Neural crest cell (in vitro differentiated cells): ENCODE results near the gene PUS7L. TPM values are rescaled to one million over a fixed set of nuclear protein-coding genes. Genes with fewer than 3 reads are reported as not detected.

Source experiments
- DNase-seq: peaks from one replicate; pipeline ENCODE4 v3.0.0; 2021; ENCODE audit warnings: low read depth, mixed read lengths, low spot score
- H3K27ac Mint-ChIP-seq: one replicate; pipeline ENCODE4 v1.8.0; 2021; ENCODE audit warnings: mild to moderate bottlenecking, mixed read lengths; ENCODE audit not compliant: unreplicated experiment
- H3K27me3 Mint-ChIP-seq: 2 replicates; pipeline ENCODE4 v1.8.0; 2021; ENCODE audit warnings: low read depth, mild to moderate bottlenecking, mixed read lengths
- H3K36me3 Mint-ChIP-seq: 2 replicates; pipeline ENCODE4 v1.8.0; 2021; ENCODE audit warnings: low read depth, mild to moderate bottlenecking, mixed read lengths
- H3K4me1 Mint-ChIP-seq: 2 replicates; pipeline ENCODE4 v1.8.0; 2021; ENCODE audit warnings: mixed read lengths
- H3K4me3 Mint-ChIP-seq: one replicate; pipeline ENCODE4 v1.8.0; 2021; ENCODE audit warnings: mild to moderate bottlenecking, mixed read lengths
- H3K9me3 Mint-ChIP-seq: 2 replicates; pipeline ENCODE4 v1.8.0; 2021; ENCODE audit warnings: mixed read lengths
- long read RNA-seq: library from polyadenylated mRNA; unstranded; transcript quantifications from one replicate; pipeline ENCODE4 v2.0.0, GENCODE V29; 2020
- total RNA-seq: library from RNA; stranded (reverse); gene quantifications from 2 replicates; pipeline ENCODE4 v1.2.1, GENCODE V29; 2021
- TF ChIP-seq, protein P1 (sequence below): fragments of 200-600 bp; sonication (generic); conservative IDR thresholded peaks from 2 replicates; pipeline ENCODE4 v1.5.0; 2021; ENCODE audit warnings: antibody characterized with exemption, mild to moderate bottlenecking

PUS7L gene, protein sequence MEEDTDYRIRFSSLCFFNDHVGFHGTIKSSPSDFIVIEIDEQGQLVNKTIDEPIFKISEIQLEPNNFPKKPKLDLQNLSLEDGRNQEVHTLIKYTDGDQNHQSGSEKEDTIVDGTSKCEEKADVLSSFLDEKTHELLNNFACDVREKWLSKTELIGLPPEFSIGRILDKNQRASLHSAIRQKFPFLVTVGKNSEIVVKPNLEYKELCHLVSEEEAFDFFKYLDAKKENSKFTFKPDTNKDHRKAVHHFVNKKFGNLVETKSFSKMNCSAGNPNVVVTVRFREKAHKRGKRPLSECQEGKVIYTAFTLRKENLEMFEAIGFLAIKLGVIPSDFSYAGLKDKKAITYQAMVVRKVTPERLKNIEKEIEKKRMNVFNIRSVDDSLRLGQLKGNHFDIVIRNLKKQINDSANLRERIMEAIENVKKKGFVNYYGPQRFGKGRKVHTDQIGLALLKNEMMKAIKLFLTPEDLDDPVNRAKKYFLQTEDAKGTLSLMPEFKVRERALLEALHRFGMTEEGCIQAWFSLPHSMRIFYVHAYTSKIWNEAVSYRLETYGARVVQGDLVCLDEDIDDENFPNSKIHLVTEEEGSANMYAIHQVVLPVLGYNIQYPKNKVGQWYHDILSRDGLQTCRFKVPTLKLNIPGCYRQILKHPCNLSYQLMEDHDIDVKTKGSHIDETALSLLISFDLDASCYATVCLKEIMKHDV
- total RNA-seq = 7.8 and 10.6 TPM in 2 replicates
- long read RNA-seq, transcript PUS7L-208 (4 exons, 1,149 nt) = major isoform, 5 of 26 reads
- long read RNA-seq, partial matches to known transcripts = 17 of 26 reads
- long read RNA-seq, other reads (novel, unspliced or antisense) = 3 of 26 reads

DNA sequence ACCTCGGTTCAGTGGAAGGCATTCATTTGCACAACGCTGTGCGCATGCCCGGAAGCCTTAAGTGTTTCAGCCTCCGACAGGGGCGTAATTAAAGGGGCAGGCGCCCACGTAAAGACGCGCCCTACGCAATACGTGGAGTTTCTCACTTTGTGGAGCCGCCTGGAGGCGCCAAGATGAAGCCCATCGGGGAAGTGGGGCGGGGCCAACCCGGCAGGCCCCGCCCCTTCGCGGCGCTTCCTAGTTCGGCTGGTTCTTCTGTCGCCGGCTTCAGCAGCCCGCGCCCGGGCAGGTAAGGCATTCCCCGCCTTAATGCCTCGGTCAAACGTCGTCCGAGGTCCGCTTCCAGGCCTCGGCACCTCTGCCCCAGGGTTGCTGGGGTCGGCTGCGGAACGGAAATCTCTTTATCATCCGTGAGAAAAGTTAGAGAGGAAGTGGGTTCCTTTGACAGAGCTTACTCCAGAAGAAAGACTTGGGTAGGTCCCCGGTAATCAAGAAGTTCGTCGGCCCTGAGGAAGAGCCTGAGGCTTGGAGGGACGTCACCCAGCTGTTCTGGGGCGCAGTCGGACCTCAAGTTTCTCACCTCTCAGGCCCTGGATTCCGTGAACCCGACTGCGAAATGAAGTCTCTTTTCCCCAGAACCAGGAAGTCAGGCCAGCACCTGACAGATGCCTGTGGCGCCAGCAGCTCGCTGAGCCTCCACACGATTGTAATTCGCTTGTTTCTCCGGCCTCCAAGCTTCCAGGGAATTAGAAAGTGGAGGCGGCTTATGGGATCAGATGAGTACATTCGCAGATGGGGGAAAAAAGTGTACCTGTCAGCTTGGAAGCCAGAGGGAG, at the start of gene PUS7L, which contains the start of gene IRAK4:
Gene PUS7L (minus strand): TSS at position 63 of the 836 bp plus-strand sequence. CDS start 3,545 bp downstream, outside the sequence.
Gene IRAK4 (plus strand): TSS at position 224 of the 836 bp plus-strand sequence. CDS start 9,161 bp downstream, outside the sequence.
- Mint-ChIP-seq H3K27ac (peak within 1 kb of the TSS; percentile 88), H3K27me3 (no peaks in the 10 kb centered on the region), H3K36me3 (peaks cover 4% of the 10 kb centered on the region), H3K4me3 (peak within 1 kb of the TSS; percentile 92), H3K9me3 (peaks cover 3% of the 10 kb centered on the region), H3K4me1 (peaks cover 15% of the 10 kb centered on the region)
- DNase-seq = peak; percentile 63
- TF ChIP-seq, protein P1, sequence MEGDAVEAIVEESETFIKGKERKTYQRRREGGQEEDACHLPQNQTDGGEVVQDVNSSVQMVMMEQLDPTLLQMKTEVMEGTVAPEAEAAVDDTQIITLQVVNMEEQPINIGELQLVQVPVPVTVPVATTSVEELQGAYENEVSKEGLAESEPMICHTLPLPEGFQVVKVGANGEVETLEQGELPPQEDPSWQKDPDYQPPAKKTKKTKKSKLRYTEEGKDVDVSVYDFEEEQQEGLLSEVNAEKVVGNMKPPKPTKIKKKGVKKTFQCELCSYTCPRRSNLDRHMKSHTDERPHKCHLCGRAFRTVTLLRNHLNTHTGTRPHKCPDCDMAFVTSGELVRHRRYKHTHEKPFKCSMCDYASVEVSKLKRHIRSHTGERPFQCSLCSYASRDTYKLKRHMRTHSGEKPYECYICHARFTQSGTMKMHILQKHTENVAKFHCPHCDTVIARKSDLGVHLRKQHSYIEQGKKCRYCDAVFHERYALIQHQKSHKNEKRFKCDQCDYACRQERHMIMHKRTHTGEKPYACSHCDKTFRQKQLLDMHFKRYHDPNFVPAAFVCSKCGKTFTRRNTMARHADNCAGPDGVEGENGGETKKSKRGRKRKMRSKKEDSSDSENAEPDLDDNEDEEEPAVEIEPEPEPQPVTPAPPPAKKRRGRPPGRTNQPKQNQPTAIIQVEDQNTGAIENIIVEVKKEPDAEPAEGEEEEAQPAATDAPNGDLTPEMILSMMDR = peak; percentile 44

DNA sequence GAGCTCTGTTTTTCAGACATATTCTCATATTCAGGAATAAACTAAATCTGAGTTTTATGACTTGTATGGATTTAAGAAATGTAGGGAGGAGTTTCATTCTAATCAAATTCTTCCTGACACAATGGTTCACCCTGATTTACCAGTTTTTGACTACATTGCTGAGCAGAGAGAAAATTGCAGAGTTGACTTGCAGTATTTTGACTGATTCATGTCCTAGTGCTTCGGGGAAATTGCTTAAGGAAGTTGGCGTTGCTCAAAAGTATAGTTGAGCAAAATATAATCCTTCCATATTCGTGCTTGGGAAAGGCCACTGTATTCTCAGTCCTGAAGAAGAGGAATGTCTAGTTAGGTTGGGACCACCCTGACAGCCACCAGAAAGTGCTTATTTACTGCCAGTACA, 48.8 kb upstream of the PUS7L start:
- DNase-seq = no peak
- Mint-ChIP-seq H3K4me1 (peaks cover 34% of the 10 kb centered on the region), H3K36me3 (peaks cover 3% of the 10 kb centered on the region), H3K9me3 (no peaks in the 10 kb centered on the region), H3K27ac (no peak overlapping the region), H3K27me3 (peaks cover 4% of the 10 kb centered on the region), H3K4me3 (peak overlapping the region; percentile 98)
- TF ChIP-seq, protein P1 = no peak

DNA sequence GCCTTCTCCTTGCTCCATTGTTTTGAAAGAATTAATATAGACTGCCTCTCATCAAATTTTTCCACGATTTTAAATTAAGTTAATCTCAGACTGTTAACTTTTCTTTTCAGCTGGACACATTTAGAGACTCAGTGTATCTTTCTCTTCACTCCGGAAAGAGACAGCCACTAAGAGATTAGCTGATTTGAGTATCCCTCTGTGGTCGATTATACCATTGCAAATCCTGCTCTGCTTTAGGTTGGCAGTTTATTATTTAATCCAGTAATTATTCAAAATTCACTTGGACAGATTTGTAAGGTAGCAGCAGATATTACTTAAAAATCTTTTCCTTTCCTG, 48.1 kb upstream of the PUS7L start:
- Mint-ChIP-seq H3K27me3 (peaks cover 4% of the 10 kb centered on the region), H3K36me3 (peaks cover 3% of the 10 kb centered on the region)

DNA sequence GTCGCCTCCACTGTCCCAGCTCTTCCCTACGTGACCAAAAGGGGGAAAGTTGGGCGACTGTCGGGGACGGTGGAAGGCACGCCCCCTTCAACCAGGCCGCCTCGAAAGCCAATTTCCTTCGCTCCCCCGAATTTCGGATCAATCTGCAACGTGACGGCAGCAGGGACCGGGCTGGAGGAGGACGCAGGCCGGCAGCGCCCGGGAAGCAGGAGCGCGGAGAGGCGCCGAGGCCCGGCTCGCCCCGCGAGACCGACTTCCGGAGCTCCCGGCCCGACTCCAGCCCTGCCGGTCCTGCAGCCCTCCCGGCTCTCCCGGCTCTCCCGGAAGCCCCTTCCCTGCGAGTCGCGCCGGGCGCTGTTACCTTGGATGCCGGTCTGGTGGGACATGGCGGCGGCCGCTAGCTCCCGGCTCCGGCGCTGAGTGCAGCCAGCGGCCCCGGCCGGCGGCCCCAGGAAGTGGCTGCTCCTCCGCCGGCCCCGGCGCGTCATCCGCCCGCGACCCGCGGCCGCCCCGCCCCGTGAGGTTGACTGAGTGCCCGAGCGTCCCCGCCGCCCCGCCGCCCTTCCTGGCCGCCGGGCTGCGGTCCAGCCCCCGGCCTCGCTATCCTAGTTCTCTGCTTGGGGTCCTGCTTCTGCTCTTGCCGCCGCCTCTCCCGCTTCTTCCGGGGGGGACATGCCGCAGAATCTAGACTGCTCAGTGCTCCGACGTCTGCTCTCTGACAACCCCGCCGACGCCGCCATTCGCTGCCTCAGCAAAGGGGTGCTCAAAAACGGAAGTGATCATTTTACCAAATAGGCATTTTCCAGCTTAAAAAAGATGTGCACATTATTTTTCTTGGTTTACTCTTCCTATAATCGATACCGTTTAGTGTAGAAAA, 47.5 kb upstream of the PUS7L start, which contains the start of gene TWF1:
Gene TWF1 (minus strand): TSS at position 458 of the 877 bp plus-strand sequence. CDS start 72 bp downstream, at position 386.
- Mint-ChIP-seq H3K27me3 (peaks cover 2% of the 10 kb centered on the region), H3K36me3 (peaks cover 4% of the 10 kb centered on the region), H3K9me3 (no peaks in the 10 kb centered on the region), H3K4me1 (peaks cover 29% of the 10 kb centered on the region), H3K4me3 (peak within 1 kb of the TSS; percentile 98), H3K27ac (peak within 1 kb of the TSS; percentile 100)
- TF ChIP-seq, protein P1 = peak; percentile 51
- DNase-seq = peak; percentile 80

More for the DNA sequence above, 48.1 kb upstream of the PUS7L start:
- no peak for DNase-seq
- H3K27ac Mint-ChIP-seq = peak overlapping the region; percentile 100
- H3K9me3 Mint-ChIP-seq = no peaks in the 10 kb centered on the region
- H3K4me3 Mint-ChIP-seq = peak overlapping the region; percentile 98
- TF ChIP-seq, protein P1 = no peak
- peaks cover 29% of the 10 kb centered on the region for H3K4me1 Mint-ChIP-seq
